ENCODE measurements around the gene BHLHE40.

BHLHE40 gene

DNA sequence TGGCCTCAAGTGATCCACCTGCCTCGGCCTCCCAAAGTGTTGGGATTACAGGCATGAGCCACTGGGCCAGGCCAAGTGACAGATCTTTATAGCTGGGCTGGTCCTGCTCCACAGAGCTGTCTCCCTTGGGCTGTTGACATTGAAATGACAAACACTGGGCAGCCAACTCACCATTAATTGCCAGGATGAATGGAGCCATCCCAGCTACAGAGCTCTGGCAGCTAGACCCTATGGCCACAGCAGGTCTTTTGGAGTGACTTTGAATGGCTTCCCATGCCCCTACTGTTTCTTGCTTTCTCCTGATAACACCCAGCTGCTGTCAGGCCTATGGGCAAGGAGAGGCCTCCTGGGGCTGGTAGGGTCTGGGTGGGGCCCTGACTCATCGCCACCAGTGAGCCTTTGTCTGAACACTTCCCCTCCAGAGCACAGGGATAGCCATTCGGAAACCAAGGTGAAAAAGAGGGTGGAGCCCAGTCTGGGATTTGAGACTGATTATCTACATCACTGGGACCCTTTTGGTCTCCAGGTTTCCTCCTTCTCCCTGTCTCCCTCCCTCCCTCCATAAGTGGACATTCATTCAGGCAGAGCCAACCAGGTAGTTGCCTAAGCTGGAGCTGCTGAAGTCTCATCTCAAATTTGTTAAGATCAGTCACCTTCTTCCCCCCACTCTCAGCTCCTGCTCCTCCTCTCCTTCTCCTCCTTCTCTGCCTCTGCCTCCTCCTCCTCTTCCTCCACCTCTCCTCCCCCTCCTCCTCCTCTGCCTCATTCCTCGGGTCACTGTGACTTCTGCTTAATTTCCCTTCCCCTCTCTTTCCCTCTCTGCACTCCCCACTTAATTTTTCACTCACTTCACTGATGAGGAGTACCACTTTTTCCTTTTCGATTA is 34.0 kb downstream of the BHLHE40 start:
- Histone ChIP-seq H3K27me3 (replicated peaks) (no peaks in the 10 kb centered on the region), H3K27ac (no peak overlapping the region), H3K4me3 (ENCODE audit: low read depth, low read length) (no peak overlapping the region), H3K36me3 (replicated peaks) (no peaks in the 10 kb centered on the region)
- DNase-seq, result peak; percentile 29
- in situ Hi-C loops (cut with HindIII; ENCODE audit: low pct_ligation_motif_present, low sequenced_read_pairs), result no loop called here
- TF ChIP-seq, protein P1, sequence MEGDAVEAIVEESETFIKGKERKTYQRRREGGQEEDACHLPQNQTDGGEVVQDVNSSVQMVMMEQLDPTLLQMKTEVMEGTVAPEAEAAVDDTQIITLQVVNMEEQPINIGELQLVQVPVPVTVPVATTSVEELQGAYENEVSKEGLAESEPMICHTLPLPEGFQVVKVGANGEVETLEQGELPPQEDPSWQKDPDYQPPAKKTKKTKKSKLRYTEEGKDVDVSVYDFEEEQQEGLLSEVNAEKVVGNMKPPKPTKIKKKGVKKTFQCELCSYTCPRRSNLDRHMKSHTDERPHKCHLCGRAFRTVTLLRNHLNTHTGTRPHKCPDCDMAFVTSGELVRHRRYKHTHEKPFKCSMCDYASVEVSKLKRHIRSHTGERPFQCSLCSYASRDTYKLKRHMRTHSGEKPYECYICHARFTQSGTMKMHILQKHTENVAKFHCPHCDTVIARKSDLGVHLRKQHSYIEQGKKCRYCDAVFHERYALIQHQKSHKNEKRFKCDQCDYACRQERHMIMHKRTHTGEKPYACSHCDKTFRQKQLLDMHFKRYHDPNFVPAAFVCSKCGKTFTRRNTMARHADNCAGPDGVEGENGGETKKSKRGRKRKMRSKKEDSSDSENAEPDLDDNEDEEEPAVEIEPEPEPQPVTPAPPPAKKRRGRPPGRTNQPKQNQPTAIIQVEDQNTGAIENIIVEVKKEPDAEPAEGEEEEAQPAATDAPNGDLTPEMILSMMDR (IDR thresholded peaks at IDR 0.05; ENCODE audit: low read depth, low read length, missing control alignments), result no peak

DNA sequence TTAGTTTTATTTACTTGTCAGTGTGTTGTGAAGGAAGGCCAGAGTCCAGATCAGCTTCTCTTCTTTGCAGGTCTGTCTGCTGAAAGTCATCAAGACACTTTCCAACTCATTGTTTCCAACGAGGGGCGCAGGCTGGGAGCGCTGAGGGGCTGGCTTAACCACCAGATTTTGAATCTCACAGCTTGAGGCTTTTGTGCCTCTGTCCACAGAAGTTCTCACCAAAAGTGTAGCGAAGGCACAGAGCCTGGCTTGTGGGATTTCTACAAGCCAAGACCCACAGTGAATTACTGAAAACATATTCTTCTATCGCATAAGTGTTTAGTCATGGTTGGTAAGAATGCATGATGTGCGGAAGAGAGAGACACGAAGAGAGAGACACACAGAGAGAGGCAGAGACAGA is 35.2 kb downstream of the BHLHE40 start:
- Histone ChIP-seq H3K4me3 (ENCODE audit: low read depth, low read length) (no peak overlapping the region), H3K27me3 (replicated peaks) (no peaks in the 10 kb centered on the region), H3K36me3 (replicated peaks) (no peaks in the 10 kb centered on the region), H3K27ac (no peak overlapping the region)
- TF ChIP-seq, protein P1 (IDR thresholded peaks at IDR 0.05; ENCODE audit: low read depth, low read length, missing control alignments), result no peak
- no peak for DNase-seq
- in situ Hi-C loops (cut with HindIII; ENCODE audit: low pct_ligation_motif_present, low sequenced_read_pairs), result no loop called here

DNA sequence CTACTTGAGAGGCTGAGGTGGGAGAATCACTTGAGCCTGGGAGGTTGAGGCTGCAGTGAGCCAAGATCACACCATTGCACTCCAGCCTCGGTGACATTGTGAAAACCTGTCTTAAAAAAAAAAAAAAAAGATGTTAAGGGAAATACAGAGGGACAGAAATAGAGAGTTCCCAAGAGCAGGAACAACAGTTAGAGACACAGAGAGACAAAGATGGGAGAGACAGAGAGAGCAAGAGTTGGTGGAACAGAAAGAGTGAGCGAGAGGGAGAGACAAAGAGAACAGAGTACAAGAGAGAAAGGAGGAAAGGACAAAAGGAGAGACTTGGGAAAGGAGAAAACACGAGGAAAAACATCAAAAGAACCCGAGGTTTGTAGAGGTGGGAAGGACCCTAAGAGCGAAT is 35.8 kb downstream of the BHLHE40 start:
- no peaks in the 10 kb centered on the region for H3K36me3 ChIP-seq (replicated peaks)
- TF ChIP-seq, protein P1 (IDR thresholded peaks at IDR 0.05; ENCODE audit: low read depth, low read length, missing control alignments), result no peak
- in situ Hi-C loops (cut with HindIII; ENCODE audit: low pct_ligation_motif_present, low sequenced_read_pairs), result no loop called here
- DNase-seq, result no peak
- no peaks in the 10 kb centered on the region for H3K27me3 ChIP-seq (replicated peaks)
- no peak overlapping the region for H3K4me3 ChIP-seq (ENCODE audit: low read depth, low read length)
- H3K27ac ChIP-seq, result no peak overlapping the region

DNA sequence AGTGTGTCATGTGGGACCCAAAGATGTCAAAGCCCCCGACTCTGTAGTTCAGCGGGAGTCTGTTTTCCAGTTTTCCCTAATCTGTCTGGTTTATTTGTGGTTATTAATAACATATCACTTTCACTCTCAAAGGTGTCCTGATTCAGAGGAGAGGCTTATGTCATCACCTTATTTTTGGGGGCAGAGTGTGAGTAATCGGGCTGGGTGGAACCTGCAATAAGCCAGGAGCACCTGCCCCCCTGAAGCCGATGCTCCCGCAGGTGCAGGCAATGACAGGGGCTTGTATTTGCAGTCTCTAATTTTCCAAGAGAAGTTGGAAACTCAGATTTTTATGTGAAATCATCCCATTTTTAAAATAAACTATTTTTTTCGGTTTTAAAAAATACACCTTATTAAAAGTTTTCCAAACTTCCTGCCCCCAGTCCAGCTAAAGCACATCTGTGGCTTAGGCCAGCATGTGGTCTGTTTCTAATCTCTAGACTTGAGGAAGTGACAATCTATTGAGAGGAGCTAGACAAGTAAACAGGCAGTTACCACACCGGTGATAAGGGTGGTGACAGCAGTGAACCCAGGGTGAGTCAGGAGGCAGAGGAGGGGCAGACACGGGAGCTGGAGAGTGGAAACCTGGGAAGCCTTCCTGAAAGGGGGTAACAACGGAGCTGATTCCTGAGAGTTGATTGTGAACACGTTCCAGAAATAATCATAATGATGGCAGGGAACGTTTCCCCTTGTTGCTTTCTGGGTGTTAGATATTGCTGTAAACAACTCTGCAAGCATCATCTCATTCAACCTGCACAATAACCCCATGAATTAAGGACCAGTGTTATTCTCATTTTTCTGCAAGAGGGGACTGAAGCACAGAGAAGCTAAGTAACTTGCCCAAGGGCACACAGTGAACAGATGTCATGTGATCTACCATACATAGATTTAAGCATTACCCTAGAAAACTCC is 37.2 kb downstream of the BHLHE40 start:
- H3K27me3 ChIP-seq (replicated peaks), result no peaks in the 10 kb centered on the region
- in situ Hi-C loops (cut with HindIII; ENCODE audit: low pct_ligation_motif_present, low sequenced_read_pairs), result no loop called here
- no peak overlapping the region for H3K4me3 ChIP-seq (ENCODE audit: low read depth, low read length)
- TF ChIP-seq, protein P1 (IDR thresholded peaks at IDR 0.05; ENCODE audit: low read depth, low read length, missing control alignments), result no peak
- H3K36me3 ChIP-seq (replicated peaks), result no peaks in the 10 kb centered on the region
- peak; percentile 91 for DNase-seq
- H3K27ac ChIP-seq, result peak overlapping the region; percentile 72

DNA sequence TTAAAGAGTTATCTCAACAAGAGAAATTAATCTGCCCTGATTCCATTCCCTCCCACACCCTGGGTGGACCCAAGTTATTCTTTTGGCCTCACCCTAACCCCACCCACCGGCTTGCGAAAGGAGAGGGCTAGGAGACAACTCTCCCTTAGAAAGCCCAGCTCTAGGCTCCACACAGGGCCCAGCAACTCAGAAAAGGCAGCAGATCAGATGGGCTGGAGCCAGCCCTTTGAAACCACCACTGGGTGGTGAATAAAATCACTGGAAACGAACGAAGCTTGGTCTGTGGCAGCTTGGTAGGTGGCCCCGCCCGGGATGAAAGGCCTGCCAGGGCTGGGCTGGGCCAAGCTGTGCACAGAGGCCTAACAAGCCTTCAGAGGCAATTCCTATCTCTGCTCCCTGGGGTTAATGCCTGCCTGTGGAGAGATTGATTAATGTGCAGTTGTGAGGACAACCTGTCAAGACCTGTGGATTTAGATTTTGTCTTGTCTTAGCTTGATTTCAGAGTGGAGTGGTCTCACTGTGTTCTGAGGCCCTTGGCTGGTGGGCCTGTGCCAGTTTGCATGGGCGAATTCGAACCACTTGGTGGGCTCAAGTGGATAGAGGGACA is 38.8 kb downstream of the BHLHE40 start:
- TF ChIP-seq, protein P1 (IDR thresholded peaks at IDR 0.05; ENCODE audit: low read depth, low read length, missing control alignments), result no peak
- Histone ChIP-seq H3K36me3 (replicated peaks) (no peaks in the 10 kb centered on the region), H3K27ac (peak overlapping the region; percentile 72), H3K4me3 (ENCODE audit: low read depth, low read length) (no peak overlapping the region), H3K27me3 (replicated peaks) (no peaks in the 10 kb centered on the region)
- DNase-seq, result no peak
- in situ Hi-C loops (cut with HindIII; ENCODE audit: low pct_ligation_motif_present, low sequenced_read_pairs), result no loop called here
